ENCODE data around the gene PIGB. TPM values are rescaled to one million over a fixed set of nuclear protein-coding genes. Genes with fewer than 3 reads are reported as not detected.

PIGB gene
- total RNA-seq, 2 experiments from 2014 or later: 17.6 to 26.1 TPM

GRCh38 chr15:55322467-55322866, 3.4 kb downstream of the PIGB start:
- ATAC-seq (ENCODE audit: low read depth) (no peak), DNase-seq (no peak)
- Mint-ChIP-seq H3K4me3 (no peak overlapping the region), H3K27ac (no peak overlapping the region), H3K27me3 (no peaks in the 10 kb centered on the region), H3K9me3 (no peaks in the 10 kb centered on the region), H3K36me3 (peaks cover 16% of the 10 kb centered on the region), H3K4me1 (peaks cover 21% of the 10 kb centered on the region)
- POLR2A ChIA-PET: no interaction called here

- Mint-ChIP-seq H3K9me3 (no peaks in the 10 kb centered on the region), H3K4me1 (peaks cover 5% of the 10 kb centered on the region), H3K27me3 (no peaks in the 10 kb centered on the region), H3K27ac (no peak overlapping the region), H3K4me3 (no peak overlapping the region), H3K36me3 (peaks cover 22% of the 10 kb centered on the region)
- POLR2A ChIA-PET: no interaction called here
- no peak for DNase-seq
- ATAC-seq (ENCODE audit: low read depth): no peak
These were observed 8.4 kb downstream of the PIGB start for GRCh38 chr15:55327387-55327786.

- no peaks in the 10 kb centered on the region for H3K27me3 Mint-ChIP-seq
- ATAC-seq (ENCODE audit: low read depth) (no peak), DNase-seq (no peak)
- H3K4me3 Mint-ChIP-seq: no peak overlapping the region
- no peak overlapping the region for H3K27ac Mint-ChIP-seq
- peaks cover 23% of the 10 kb centered on the region for H3K36me3 Mint-ChIP-seq
- no peaks in the 10 kb centered on the region for H3K4me1 Mint-ChIP-seq
- POLR2A ChIA-PET: no interaction called here
- H3K9me3 Mint-ChIP-seq: no peaks in the 10 kb centered on the region
These were observed 15.3 kb downstream of the PIGB start for GRCh38 chr15:55334371-55334770.

GRCh38 chr15:55334997-55335396, 16.0 kb downstream of the PIGB start:
- no peak overlapping the region for H3K27ac Mint-ChIP-seq
- ATAC-seq (ENCODE audit: low read depth) (no peak), DNase-seq (no peak)
- POLR2A ChIA-PET: no interaction called here
- H3K9me3 Mint-ChIP-seq: no peaks in the 10 kb centered on the region
- no peak overlapping the region for H3K4me3 Mint-ChIP-seq
- H3K4me1 Mint-ChIP-seq: no peaks in the 10 kb centered on the region
- no peaks in the 10 kb centered on the region for H3K27me3 Mint-ChIP-seq
- peaks cover 26% of the 10 kb centered on the region for H3K36me3 Mint-ChIP-seq

- DNase-seq (no peak), ATAC-seq (ENCODE audit: low read depth) (no peak)
- no peaks in the 10 kb centered on the region for H3K4me1 Mint-ChIP-seq
- no peak overlapping the region for H3K4me3 Mint-ChIP-seq
- peaks cover 19% of the 10 kb centered on the region for H3K36me3 Mint-ChIP-seq
- POLR2A ChIA-PET: no interaction called here
- no peaks in the 10 kb centered on the region for H3K27me3 Mint-ChIP-seq
- no peaks in the 10 kb centered on the region for H3K9me3 Mint-ChIP-seq
- H3K27ac Mint-ChIP-seq: no peak overlapping the region
These were observed 18.1 kb downstream of the PIGB start for GRCh38 chr15:55337160-55337559.

GRCh38 chr15:55343168-55343567, 24.1 kb downstream of the PIGB start:
- Mint-ChIP-seq H3K4me3 (no peak overlapping the region), H3K27ac (no peak overlapping the region), H3K27me3 (no peaks in the 10 kb centered on the region), H3K36me3 (peaks cover 23% of the 10 kb centered on the region), H3K4me1 (no peaks in the 10 kb centered on the region), H3K9me3 (no peaks in the 10 kb centered on the region)
- DNase-seq (no peak), ATAC-seq (ENCODE audit: low read depth) (no peak)
- POLR2A ChIA-PET: no interaction called here

GRCh38 chr15:55344206-55344605, 25.2 kb downstream of the PIGB start:
- DNase-seq: no peak
- Mint-ChIP-seq H3K27me3 (no peaks in the 10 kb centered on the region), H3K27ac (no peak overlapping the region), H3K36me3 (peaks cover 23% of the 10 kb centered on the region), H3K9me3 (no peaks in the 10 kb centered on the region), H3K4me1 (no peaks in the 10 kb centered on the region), H3K4me3 (no peak overlapping the region)
- POLR2A ChIA-PET: interaction anchor here (0.6 kb wide), 1 partner anchor 26 kb away, joined by 4 read pairs; no protein-coding TSS in a partner anchor
- ATAC-seq (ENCODE audit: low read depth): no peak

GRCh38 chr15:55348281-55348778, 29.3 kb downstream of the PIGB start:
- no peak overlapping the region for H3K4me3 Mint-ChIP-seq
- peaks cover 18% of the 10 kb centered on the region for H3K36me3 Mint-ChIP-seq
- no peaks in the 10 kb centered on the region for H3K9me3 Mint-ChIP-seq
- H3K4me1 Mint-ChIP-seq: no peaks in the 10 kb centered on the region
- H3K27ac Mint-ChIP-seq: no peak overlapping the region
- DNase-seq: no peak
- POLR2A ChIA-PET: interaction anchor here (0.7 kb wide), 1 partner anchor 17 kb away, joined by 3 read pairs; no protein-coding TSS in a partner anchor
- H3K27me3 Mint-ChIP-seq: no peaks in the 10 kb centered on the region
- no peak for ATAC-seq (ENCODE audit: low read depth)

- H3K4me1 Mint-ChIP-seq: no peaks in the 10 kb centered on the region
- H3K27me3 Mint-ChIP-seq: no peaks in the 10 kb centered on the region
- ATAC-seq (ENCODE audit: low read depth) (no peak), DNase-seq (no peak)
- H3K36me3 Mint-ChIP-seq: peaks cover 16% of the 10 kb centered on the region
- H3K9me3 Mint-ChIP-seq: no peaks in the 10 kb centered on the region
- POLR2A ChIA-PET: no interaction called here
- no peak overlapping the region for H3K4me3 Mint-ChIP-seq
- no peak overlapping the region for H3K27ac Mint-ChIP-seq
These were observed 30.3 kb downstream of the PIGB start for GRCh38 chr15:55349282-55349681.

- H3K36me3 Mint-ChIP-seq: peaks cover 19% of the 10 kb centered on the region
- H3K4me1 Mint-ChIP-seq: no peaks in the 10 kb centered on the region
- ATAC-seq (ENCODE audit: low read depth) (no peak), DNase-seq (no peak)
- no peaks in the 10 kb centered on the region for H3K27me3 Mint-ChIP-seq
- POLR2A ChIA-PET: no interaction called here
- no peaks in the 10 kb centered on the region for H3K9me3 Mint-ChIP-seq
- H3K4me3 Mint-ChIP-seq: no peak overlapping the region
- no peak overlapping the region for H3K27ac Mint-ChIP-seq
These were observed 34.0 kb downstream of the PIGB start for GRCh38 chr15:55353025-55353424.

GRCh38 chr15:55356985-55357585, 38.1 kb downstream of the PIGB start:
- no peaks in the 10 kb centered on the region for H3K27me3 Mint-ChIP-seq
- no peaks in the 10 kb centered on the region for H3K4me1 Mint-ChIP-seq
- ATAC-seq (ENCODE audit: low read depth) (no peak), DNase-seq (no peak)
- no peak overlapping the region for H3K4me3 Mint-ChIP-seq
- POLR2A ChIA-PET: no interaction called here
- H3K36me3 Mint-ChIP-seq: peaks cover 21% of the 10 kb centered on the region
- H3K27ac Mint-ChIP-seq: no peak overlapping the region
- no peaks in the 10 kb centered on the region for H3K9me3 Mint-ChIP-seq

- no peaks in the 10 kb centered on the region for H3K9me3 Mint-ChIP-seq
These were observed 38.8 kb downstream of the PIGB start for GRCh38 chr15:55357774-55358173.

GRCh38 chr15:55358471-55358870, 39.4 kb downstream of the PIGB start:
- no peaks in the 10 kb centered on the region for H3K27me3 Mint-ChIP-seq
- no peaks in the 10 kb centered on the region for H3K9me3 Mint-ChIP-seq
- H3K4me3 Mint-ChIP-seq: no peak overlapping the region
- H3K27ac Mint-ChIP-seq: no peak overlapping the region
- ATAC-seq (ENCODE audit: low read depth) (no peak), DNase-seq (no peak)
- POLR2A ChIA-PET: no interaction called here
- no peaks in the 10 kb centered on the region for H3K4me1 Mint-ChIP-seq
- H3K36me3 Mint-ChIP-seq: peaks cover 21% of the 10 kb centered on the region

More at GRCh38 chr15:55357774-55358173, 38.8 kb downstream of the PIGB start:
- POLR2A ChIA-PET: no interaction called here
- H3K36me3 Mint-ChIP-seq: peaks cover 21% of the 10 kb centered on the region
- H3K4me1 Mint-ChIP-seq: no peaks in the 10 kb centered on the region
- DNase-seq (no peak), ATAC-seq (ENCODE audit: low read depth) (no peak)
- H3K27ac Mint-ChIP-seq: no peak overlapping the region
- no peak overlapping the region for H3K4me3 Mint-ChIP-seq
- H3K27me3 Mint-ChIP-seq: no peaks in the 10 kb centered on the region

GRCh38 chr15:55360256-55360655, 41.2 kb downstream of the PIGB start:
- no peak for ATAC-seq (ENCODE audit: low read depth)
- H3K4me3 Mint-ChIP-seq: no peak overlapping the region
- no peak overlapping the region for H3K27ac Mint-ChIP-seq
- no peaks in the 10 kb centered on the region for H3K9me3 Mint-ChIP-seq
- POLR2A ChIA-PET: no interaction called here
- H3K4me1 Mint-ChIP-seq: no peaks in the 10 kb centered on the region
- no peak for DNase-seq
- peaks cover 17% of the 10 kb centered on the region for H3K36me3 Mint-ChIP-seq
- no peaks in the 10 kb centered on the region for H3K27me3 Mint-ChIP-seq
